A549 (cell line): Measurements from ENCODE around the gene PEPD.

Source experiments
- CTCF ChIP-seq: fragments of >200 bp; sonication (Bioruptor Twin); formaldehyde crosslinking; IDR thresholded peaks from 3 replicates; pipeline ENCODE4 v1.5.1; 2016
- ESRRA ChIP-seq: fragments of 150-350 bp; IDR thresholded peaks from 2 replicates; pipeline ENCODE4 v1.6.1; 2014; ENCODE audit warnings: mild to moderate bottlenecking, low read length, borderline replicate concordance
- MAZ ChIP-seq: fragments of 150-350 bp; IDR thresholded peaks from 2 replicates; pipeline ENCODE4 v1.6.1; 2014; ENCODE audit warnings: antibody characterized with exemption, low read depth, low read length, borderline replicate concordance
- MYC ChIP-seq: IDR thresholded peaks from 2 replicates; pipeline ENCODE4 v1.6.1; 2012; ENCODE audit warnings: mild to moderate bottlenecking, inconsistent platforms, low read length, improper control_type of control experiment, borderline replicate concordance

GRCh38 chr19:33460221-33460908 lies 61.2 kb downstream of the PEPD start:
- TF ChIP-seq MYC: no peak
- no peak for TF ChIP-seq CTCF
- no peak for TF ChIP-seq MAZ
- TF ChIP-seq ESRRA: no peak
